Activated CD4-positive, alpha-beta T cell treated with anti-CD3 and anti-CD28 coated beads for 36 hours (primary cell): Measurements from ENCODE around the gene ARID1B. TPM values are rescaled to one million over a fixed set of nuclear protein-coding genes. Genes with fewer than 3 reads are reported as not detected.

Source experiments
- ATAC-seq: fragments of 200-7000 bp; cut with Tn5 transposase; one replicate; pipeline ENCODE4 v1.10.0; 2021; ENCODE audit warnings: mild to moderate bottlenecking, moderate library complexity
- CTCF ChIA-PET: fragments of 350-600 bp; sonication (Branson Sonifier 250); formaldehyde crosslinking; loops from one replicate; lab custom pipeline; 2021; ENCODE audit warnings: antibody characterized with exemption; lab: Charles Lee
- POLR2A ChIA-PET: fragments of 350-600 bp; sonication (Branson Sonifier 250); formaldehyde crosslinking; loops from one replicate; lab custom pipeline; 2021; ENCODE audit warnings: antibody characterized with exemption, inconsistent platforms; lab: Charles Lee
- DNase-seq: peaks from one replicate; pipeline ENCODE4 v3.0.0-alpha.2; 2020
- H3K27ac Mint-ChIP-seq: one replicate; pipeline ENCODE4 v1.8.0; 2021; ENCODE audit warnings: mixed read lengths
- H3K27me3 Mint-ChIP-seq: one replicate; pipeline ENCODE4 v1.8.0; 2021; ENCODE audit warnings: mixed read lengths
- H3K36me3 Mint-ChIP-seq: one replicate; pipeline ENCODE4 v1.8.0; 2021; ENCODE audit warnings: low read depth, mixed read lengths
- H3K4me1 Mint-ChIP-seq: one replicate; pipeline ENCODE4 v1.8.0; 2021; ENCODE audit warnings: mixed read lengths
- H3K4me3 Mint-ChIP-seq: one replicate; pipeline ENCODE4 v1.8.0; 2021; ENCODE audit warnings: mild to moderate bottlenecking, moderate library complexity, mixed read lengths
- H3K9me3 Mint-ChIP-seq: one replicate; pipeline ENCODE4 v1.8.0; 2021; ENCODE audit warnings: low read depth, mixed read lengths
- intact Hi-C, 2 experiments: fragments of 100-400 bp; cut with DNase I in 1 of 2; cut with micrococcal nuclease in 1 of 2; formaldehyde crosslinking; loops; one replicate each; pipeline versions ENCODE4 v1.14.2 to v1.15.1; 2022 to 2024; cut with DNase I, micrococcal nuclease
- total RNA-seq, 2 experiments: library from RNA; stranded (reverse); gene quantifications; one replicate each; pipeline ENCODE4 v1.2.3, GENCODE V29; 2021

The ARID1B gene
- total RNA-seq, 2 experiments from 2014 or later, result 42.2 to 53.6 TPM

DNA sequence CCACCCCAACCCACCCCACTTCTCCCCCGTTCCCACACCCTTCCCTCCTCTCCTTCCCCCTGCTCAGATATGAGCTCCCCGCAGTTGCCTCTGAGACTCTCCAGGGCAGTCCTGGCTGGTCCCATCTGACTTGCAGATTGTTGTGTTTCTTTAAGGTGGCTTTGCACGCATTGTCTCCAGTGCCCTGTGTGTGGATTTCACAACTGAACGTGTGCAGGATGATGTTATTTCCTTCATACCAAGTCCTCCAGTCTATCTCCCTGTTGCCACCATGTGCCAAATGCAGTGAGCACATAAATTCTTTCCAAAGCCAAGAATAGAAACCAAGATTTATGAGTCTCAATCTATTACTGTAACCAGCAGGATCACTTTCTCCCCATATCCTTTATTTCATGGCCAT is 467.0 kb downstream of the ARID1B start:
- POLR2A ChIA-PET, result no interaction called here
- CTCF ChIA-PET, result interaction anchor here (1.0 kb wide), 1 partner anchor 9 kb away, joined by 3 read pairs; no protein-coding TSS in a partner anchor

DNA sequence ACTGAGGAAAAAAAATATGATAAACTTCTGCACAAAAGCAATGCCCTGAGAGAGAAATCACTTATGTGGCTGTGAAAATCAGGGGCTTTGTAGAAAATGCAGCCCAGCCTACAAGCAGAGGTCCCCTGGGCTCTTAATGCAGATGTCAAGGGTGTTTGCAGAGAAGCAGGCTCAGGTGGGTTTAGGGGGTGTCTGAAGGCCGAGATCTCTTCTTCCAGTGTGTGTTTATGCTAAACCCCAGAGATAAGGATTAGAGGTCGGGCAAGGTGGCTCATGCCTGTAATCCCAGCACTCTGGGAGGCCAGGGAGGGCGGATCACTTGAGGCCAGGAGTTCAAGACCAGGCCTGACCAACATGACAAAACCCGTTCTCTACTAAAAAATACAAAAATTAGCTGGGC is 467.6 kb downstream of the ARID1B start:
- DNase-seq, result no peak
- no peak overlapping the region for H3K4me3 Mint-ChIP-seq
- intact Hi-C loops, result no loop called here
- H3K9me3 Mint-ChIP-seq, result peaks cover 2% of the 10 kb centered on the region
- ATAC-seq, result no peak
- H3K27me3 Mint-ChIP-seq, result peaks cover 2% of the 10 kb centered on the region
- H3K27ac Mint-ChIP-seq, result no peak overlapping the region
- CTCF ChIA-PET, result interaction anchor here (0.6 to 1.4 kb wide), 4 partner anchors 8 to 1189 kb away, joined by 3 to 5 read pairs (median 4); no protein-coding TSS in a partner anchor
- peaks cover 2% of the 10 kb centered on the region for H3K36me3 Mint-ChIP-seq
- POLR2A ChIA-PET, result no interaction called here
- peaks cover 2% of the 10 kb centered on the region for H3K4me1 Mint-ChIP-seq

More for the DNA sequence above, 467.0 kb downstream of the ARID1B start:
- Mint-ChIP-seq H3K4me1 (peaks cover 2% of the 10 kb centered on the region), H3K9me3 (peaks cover 2% of the 10 kb centered on the region), H3K27me3 (peaks cover 2% of the 10 kb centered on the region), H3K4me3 (no peak overlapping the region), H3K36me3 (no peaks in the 10 kb centered on the region), H3K27ac (no peak overlapping the region)
- ATAC-seq (no peak), DNase-seq (no peak)
- intact Hi-C loops, result no loop called here

DNA sequence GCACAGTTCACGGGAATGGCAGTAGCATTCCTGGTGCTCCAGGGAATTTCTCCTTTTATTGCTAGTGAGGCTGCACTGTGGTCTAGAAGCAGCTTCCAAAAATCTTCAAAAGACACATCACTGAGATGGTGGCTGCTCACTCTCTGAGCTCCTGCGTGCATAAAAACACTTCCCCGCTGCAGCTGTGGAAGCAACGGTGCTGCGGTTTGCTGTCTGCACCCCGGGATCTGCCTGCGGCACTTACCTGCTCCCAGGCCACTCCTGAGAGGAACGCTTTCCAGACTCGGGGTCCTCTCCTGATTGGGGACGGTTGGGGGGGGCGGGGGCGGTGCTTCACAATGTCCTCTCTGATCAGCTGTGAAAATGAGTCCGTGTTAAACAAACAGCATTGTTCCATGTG is 468.3 kb downstream of the ARID1B start:
- CTCF ChIA-PET, result interaction anchor here (0.6 to 1.4 kb wide), 4 partner anchors 8 to 1188 kb away, joined by 3 to 5 read pairs (median 4); no protein-coding TSS in a partner anchor
- POLR2A ChIA-PET, result no interaction called here
- ATAC-seq, result no peak
- peaks cover 2% of the 10 kb centered on the region for H3K4me1 Mint-ChIP-seq
- no peak overlapping the region for H3K27ac Mint-ChIP-seq
- DNase-seq, result no peak
- peaks cover 2% of the 10 kb centered on the region for H3K9me3 Mint-ChIP-seq
- intact Hi-C loops, result no loop called here
- H3K36me3 Mint-ChIP-seq, result peaks cover 2% of the 10 kb centered on the region
- no peak overlapping the region for H3K4me3 Mint-ChIP-seq
- H3K27me3 Mint-ChIP-seq, result peaks cover 2% of the 10 kb centered on the region

DNA sequence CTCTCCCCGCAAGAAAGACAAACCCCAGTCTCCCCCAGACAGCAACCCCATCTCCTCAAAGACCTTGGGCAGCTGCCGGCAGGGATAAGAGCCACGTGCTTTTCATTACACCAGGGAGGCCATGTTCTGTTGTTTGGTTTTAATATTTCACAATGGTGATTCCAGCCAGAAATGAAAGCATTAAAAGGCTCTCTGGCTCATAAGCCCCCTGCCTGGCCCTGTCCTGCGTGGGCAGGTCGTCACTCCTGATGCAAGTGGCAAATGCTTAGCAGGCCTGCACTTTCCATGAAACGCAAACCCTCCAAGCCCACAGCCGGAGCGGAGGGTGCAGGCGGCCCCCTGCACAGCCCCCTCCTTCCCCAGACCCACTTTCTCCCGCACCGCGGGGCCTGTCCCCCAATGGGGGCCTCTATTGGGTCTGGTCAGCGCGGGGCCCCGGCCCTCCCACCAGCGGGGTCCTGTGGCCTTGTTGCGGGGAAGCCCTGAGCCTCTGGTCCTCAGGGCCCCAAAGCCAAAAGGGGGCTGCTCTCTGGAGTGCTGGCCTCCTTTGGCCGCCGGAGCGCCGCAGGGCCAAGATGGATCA is 469.0 kb downstream of the ARID1B start:
- no peak for DNase-seq
- peaks cover 2% of the 10 kb centered on the region for H3K27me3 Mint-ChIP-seq
- no peak for ATAC-seq
- H3K36me3 Mint-ChIP-seq, result peaks cover 2% of the 10 kb centered on the region
- POLR2A ChIA-PET, result no interaction called here
- no peaks in the 10 kb centered on the region for H3K4me1 Mint-ChIP-seq
- peaks cover 2% of the 10 kb centered on the region for H3K9me3 Mint-ChIP-seq
- CTCF ChIA-PET, result interaction anchor here (1.4 kb wide), 1 partner anchor 10 kb away, joined by 5 read pairs; no protein-coding TSS in a partner anchor
- no peak overlapping the region for H3K27ac Mint-ChIP-seq
- intact Hi-C loops, result no loop called here
- H3K4me3 Mint-ChIP-seq, result no peak overlapping the region

DNA sequence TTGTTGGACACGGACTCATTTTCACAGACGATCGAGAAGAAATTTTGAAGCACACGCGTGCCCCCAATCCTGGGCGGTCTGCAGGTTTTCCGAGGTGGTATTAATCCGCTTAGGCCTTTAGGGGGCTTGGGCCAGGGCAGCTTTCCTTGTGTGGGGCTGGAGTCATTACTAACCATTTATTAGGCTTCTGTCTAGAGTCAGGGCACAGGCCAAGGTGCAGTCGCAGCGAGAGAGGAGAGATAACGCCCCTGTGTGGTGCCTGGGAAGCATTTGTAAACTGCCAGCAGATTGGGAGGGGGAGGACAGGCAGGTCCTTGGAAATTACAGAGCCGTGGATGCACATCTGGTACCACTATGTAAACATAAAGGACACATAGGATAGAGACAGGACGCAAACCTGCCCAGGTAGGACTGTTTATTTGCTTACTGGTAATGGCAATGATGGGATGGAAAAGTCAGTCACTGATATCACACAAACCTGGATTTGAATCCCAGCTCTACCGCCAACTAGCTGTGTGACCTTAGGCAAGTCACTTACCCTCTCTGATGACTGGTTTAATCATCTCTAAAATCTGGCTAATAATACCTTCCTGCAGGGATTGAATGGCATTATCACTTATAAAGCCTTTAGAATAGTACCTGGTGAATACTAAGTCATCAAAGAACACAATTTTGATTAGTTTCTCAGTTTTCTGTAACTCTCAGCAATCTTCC is 469.8 kb downstream of the ARID1B start:
- Mint-ChIP-seq H3K27ac (no peak overlapping the region), H3K27me3 (peaks cover 2% of the 10 kb centered on the region), H3K9me3 (peaks cover 2% of the 10 kb centered on the region), H3K4me1 (no peaks in the 10 kb centered on the region), H3K4me3 (no peak overlapping the region), H3K36me3 (peaks cover 2% of the 10 kb centered on the region)
- no peak for DNase-seq
- ChIA-PET POLR2A (no interaction called here), CTCF (no interaction called here)
- intact Hi-C loops, result no loop called here
- no peak for ATAC-seq

DNA sequence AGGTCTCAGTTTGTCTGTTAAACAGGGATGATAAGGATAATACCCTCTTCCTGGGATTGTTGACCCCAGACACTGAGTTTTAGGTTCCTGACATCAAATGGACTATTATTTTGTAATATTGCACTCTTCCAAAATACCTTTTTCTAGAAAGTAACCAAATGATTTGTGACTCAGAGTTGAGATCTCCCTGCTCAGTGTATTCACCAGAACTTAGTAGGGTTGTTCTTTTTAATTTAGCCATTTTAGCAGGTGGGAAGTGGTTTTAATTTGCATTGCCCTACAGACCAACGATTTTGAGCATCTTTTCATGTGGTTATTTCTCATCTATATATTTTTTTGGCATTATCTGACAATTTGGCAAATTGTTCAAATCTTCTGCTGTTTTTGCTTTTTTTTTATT is 471.1 kb downstream of the ARID1B start:
- POLR2A ChIA-PET, result no interaction called here
- CTCF ChIA-PET, result no interaction called here
- ATAC-seq, result no peak

DNA sequence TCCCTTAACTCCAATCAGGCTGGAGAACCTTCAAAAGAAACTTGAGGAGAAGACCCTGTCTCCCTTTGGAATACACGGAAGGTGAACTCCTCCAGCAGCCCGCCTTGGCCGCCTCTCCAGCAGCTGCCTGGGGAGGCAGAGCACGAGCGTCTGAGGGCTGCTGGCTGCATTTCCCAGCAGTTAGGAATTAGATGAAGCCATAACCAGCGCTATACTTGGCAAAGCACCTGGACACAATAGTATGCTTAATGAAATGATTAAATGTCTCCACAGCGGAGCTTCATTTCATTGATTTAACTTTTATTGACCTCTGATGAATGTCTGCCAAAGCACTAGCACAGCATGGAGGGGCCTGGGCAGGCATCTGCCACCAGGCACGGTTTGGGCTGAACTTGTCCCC is 472.6 kb downstream of the ARID1B start:
- ChIA-PET CTCF (interaction anchor here (1.9 kb wide), 1 partner anchor 14 kb away, joined by 6 read pairs; no protein-coding TSS in a partner anchor), POLR2A (no interaction called here)
- ATAC-seq (no peak), DNase-seq (no peak)
- H3K9me3 Mint-ChIP-seq, result peaks cover 2% of the 10 kb centered on the region
- peaks cover 2% of the 10 kb centered on the region for H3K36me3 Mint-ChIP-seq
- peaks cover 2% of the 10 kb centered on the region for H3K27me3 Mint-ChIP-seq
- H3K4me1 Mint-ChIP-seq, result no peaks in the 10 kb centered on the region
- intact Hi-C loops, result no loop called here
- H3K4me3 Mint-ChIP-seq, result no peak overlapping the region
- no peak overlapping the region for H3K27ac Mint-ChIP-seq

More for the DNA sequence above, 471.1 kb downstream of the ARID1B start:
- Mint-ChIP-seq H3K27ac (no peak overlapping the region), H3K4me1 (no peaks in the 10 kb centered on the region), H3K4me3 (no peak overlapping the region), H3K27me3 (peaks cover 2% of the 10 kb centered on the region), H3K9me3 (peaks cover 2% of the 10 kb centered on the region), H3K36me3 (peaks cover 2% of the 10 kb centered on the region)
- intact Hi-C loops, result no loop called here
- DNase-seq, result no peak

DNA sequence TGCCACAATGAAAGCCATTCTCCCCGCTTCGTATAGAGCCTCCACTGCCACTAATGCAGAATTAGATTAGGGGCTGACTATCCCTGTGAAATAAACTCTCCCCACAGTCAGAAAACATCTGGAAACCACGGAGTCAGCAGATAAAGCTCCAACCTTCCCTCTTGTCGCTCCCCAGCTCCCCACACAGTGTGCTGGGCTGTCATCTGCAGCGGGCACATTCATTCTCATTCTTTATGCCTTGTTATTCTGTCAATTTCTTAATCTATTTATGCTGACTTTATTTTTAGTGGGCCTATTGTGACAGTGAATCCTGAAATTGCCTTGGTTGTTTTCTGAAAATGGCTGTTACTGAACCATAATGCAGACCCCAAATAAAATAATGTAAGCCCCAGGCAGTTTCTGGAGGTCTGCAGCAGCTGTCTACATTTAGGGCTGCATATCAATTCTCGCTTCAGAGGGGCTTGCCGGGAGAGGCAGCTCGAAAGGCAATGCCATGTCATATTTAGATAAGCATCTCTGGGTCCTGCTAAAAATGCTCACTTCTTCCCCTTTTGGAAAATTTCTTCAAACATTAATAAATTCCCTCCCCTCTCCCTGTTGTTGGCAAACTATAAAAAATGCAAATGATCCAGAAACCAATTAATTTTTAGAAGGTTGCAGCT is 474.5 kb downstream of the ARID1B start:
- ChIA-PET POLR2A (no interaction called here), CTCF (interaction anchor here (0.6 to 1.9 kb wide), 3 partner anchors 10 to 1476 kb away, joined by 3 to 7 read pairs (median 6); no protein-coding TSS in a partner anchor)
- Mint-ChIP-seq H3K9me3 (peaks cover 2% of the 10 kb centered on the region), H3K4me1 (no peaks in the 10 kb centered on the region), H3K27ac (no peak overlapping the region), H3K4me3 (no peak overlapping the region), H3K27me3 (peaks cover 4% of the 10 kb centered on the region), H3K36me3 (peaks cover 2% of the 10 kb centered on the region)
- intact Hi-C loops, result no loop called here
- ATAC-seq (no peak), DNase-seq (no peak)

DNA sequence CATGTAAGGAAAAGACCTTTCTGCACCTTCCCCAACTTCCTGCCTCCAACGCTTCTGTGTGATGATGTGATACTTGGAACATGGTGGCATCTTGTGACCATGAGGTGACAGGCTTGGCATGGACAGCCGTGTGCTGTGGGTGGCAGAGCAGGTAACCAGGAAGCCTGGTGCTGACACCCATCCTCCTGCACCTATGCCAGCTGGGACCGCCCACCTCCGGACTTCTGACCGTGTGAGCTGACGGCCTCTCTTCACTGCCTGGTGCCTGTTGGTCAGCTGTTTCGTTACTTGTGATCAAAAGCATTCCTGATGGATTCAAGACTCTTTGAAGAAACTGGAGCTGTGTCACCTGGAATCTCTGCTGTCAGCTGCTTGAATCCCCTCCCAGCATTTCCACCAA is 475.8 kb downstream of the ARID1B start:
- Mint-ChIP-seq H3K27ac (no peak overlapping the region), H3K27me3 (peaks cover 4% of the 10 kb centered on the region), H3K9me3 (peaks cover 2% of the 10 kb centered on the region), H3K4me1 (no peaks in the 10 kb centered on the region), H3K4me3 (no peak overlapping the region), H3K36me3 (peaks cover 2% of the 10 kb centered on the region)
- intact Hi-C loops, result no loop called here
- DNase-seq (no peak), ATAC-seq (no peak)
- CTCF ChIA-PET, result interaction anchor here (0.7 kb wide), 3 partner anchors 8 to 486 kb away, joined by 3 to 4 read pairs (median 3); no protein-coding TSS in a partner anchor
- POLR2A ChIA-PET, result no interaction called here

DNA sequence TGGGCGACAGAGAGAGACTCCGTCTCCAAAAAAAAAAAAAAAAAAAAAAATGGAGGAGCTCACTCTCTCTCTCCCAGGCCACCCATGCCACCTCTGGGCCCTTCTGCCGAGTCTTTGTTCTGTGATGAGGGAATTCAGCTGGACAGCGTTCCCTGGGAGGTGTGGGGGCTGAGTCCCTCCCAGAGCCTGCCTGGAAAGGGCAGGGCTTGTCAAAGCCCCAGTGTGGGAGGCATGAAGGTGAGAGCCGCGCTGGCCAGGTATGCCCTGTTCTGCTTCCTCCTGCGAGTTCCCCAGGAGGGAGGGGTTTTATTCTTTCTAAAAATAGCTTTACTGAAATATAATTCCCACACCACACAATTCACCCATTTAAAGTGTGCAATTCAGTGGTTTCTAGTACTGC is 476.5 kb downstream of the ARID1B start:
- no peak for ATAC-seq
- POLR2A ChIA-PET, result no interaction called here
- CTCF ChIA-PET, result interaction anchor here (0.7 kb wide), 2 partner anchors 18 to 486 kb away, joined by 3 read pairs; no protein-coding TSS in a partner anchor
- no peaks in the 10 kb centered on the region for H3K4me1 Mint-ChIP-seq
- no peak for DNase-seq
- intact Hi-C loops, result no loop called here
- no peak overlapping the region for H3K4me3 Mint-ChIP-seq
- no peaks in the 10 kb centered on the region for H3K9me3 Mint-ChIP-seq
- H3K27me3 Mint-ChIP-seq, result peaks cover 4% of the 10 kb centered on the region
- no peak overlapping the region for H3K27ac Mint-ChIP-seq
- peaks cover 2% of the 10 kb centered on the region for H3K36me3 Mint-ChIP-seq

DNA sequence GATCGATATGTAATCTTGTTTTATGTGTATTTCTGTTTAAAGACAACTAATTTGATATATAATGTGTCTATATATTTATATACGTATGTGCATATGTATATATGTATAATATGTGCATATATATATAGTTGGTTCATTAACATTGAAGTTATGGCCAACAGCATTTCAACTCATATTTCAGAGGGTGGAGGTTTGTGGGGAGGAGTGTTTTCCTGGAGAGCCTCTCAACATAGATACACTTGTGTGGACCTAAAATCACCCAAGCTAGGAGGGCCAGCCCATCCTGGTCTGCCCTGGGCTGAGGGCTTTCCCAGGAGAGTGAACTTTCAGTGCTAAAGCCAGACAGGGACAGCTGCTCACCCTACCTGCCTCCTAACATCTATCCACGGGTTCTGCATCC is 477.4 kb downstream of the ARID1B start:
- intact Hi-C loops, result no loop called here
- no peaks in the 10 kb centered on the region for H3K36me3 Mint-ChIP-seq
- H3K9me3 Mint-ChIP-seq, result no peaks in the 10 kb centered on the region
- ChIA-PET CTCF (no interaction called here), POLR2A (no interaction called here)
- no peak overlapping the region for H3K27ac Mint-ChIP-seq
- no peak for ATAC-seq
- no peaks in the 10 kb centered on the region for H3K4me1 Mint-ChIP-seq
- peaks cover 4% of the 10 kb centered on the region for H3K27me3 Mint-ChIP-seq
- no peak overlapping the region for H3K4me3 Mint-ChIP-seq
- DNase-seq, result no peak
